HG03439 (cell line): ENCODE measurements around the gene PLD6.
"Not testable (repeated sequence)": the region's sequence is repeated elsewhere in the genome, so short reads cannot be mapped to it uniquely, and the experiment has no call there.

Source experiments
- ATAC-seq: cut with Tn5 transposase; IDR thresholded peaks from one replicate; pipeline ENCODE4 v1.9.1; 2021; ENCODE audit warnings: mild to moderate bottlenecking, moderate library complexity; ENCODE audit not compliant: unreplicated experiment

The PLD6 gene

DNA sequence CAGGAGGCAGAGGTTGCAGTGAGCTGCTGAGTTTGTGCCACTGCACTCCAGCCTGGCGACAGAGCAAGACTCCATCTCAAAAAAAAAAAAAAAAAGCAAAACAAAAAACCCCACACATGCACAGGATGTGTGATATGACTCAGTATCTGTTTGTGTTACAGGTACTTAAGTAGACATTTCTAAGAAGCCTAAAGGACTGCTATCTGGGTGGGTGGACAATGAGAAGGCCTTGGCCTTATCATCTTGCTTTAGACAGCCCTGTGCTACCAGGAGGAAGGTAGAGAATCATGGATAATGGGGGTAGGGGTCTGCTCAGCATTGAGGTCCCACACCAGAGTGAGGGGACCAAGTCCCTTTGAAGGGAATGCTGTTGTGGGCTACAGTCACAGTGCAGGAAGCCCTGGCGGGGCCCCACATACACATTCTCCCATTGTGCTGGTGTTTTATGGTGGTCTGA lies 26.7 kb downstream of the PLD6 start:
- ATAC-seq: peak; percentile 57

GRCh38 chr17:17177176-17177575 lies 29.0 kb downstream of the PLD6 start:
- ATAC-seq: no peak

DNA sequence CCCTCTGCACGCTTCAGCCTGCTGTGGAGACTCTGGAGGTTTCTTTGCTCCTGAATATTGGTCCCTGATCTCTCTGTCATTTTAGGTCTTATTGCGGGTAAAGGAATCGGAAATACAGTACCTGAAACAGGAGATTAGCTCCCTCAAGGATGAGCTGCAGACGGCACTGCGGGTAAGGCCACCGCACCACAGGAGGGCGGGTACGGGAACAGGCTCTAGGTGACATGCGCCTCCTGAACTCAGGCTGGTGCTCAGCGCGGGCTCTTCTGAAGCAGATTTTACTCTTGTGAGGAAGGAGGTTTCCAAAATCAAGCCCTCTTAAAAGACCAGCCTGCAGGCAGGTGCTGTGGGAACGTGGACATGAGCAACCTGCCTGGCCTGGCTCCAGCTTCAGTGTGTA lies 29.8 kb downstream of the PLD6 start:
- ATAC-seq: no peak

DNA sequence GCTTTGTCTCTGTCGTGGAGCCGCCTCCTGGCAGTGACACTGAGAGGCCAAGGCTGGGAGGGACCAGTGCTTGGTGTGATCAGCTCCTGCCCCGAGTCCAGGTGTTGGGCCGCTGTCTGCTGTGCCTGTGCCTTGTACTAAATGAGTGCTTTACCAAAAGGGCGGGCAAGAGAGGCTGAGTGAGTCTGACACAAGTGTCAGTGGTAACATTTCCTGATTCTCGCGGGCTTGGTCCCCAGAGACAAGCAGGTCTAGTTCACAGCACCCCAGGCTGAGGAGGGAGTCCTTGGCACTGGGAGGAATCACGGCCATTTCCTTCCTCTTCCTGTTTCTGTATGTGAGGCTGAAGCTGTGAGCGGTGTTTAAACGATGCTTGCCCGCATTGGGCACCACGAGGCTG lies 30.2 kb downstream of the PLD6 start:
- no peak for ATAC-seq

DNA sequence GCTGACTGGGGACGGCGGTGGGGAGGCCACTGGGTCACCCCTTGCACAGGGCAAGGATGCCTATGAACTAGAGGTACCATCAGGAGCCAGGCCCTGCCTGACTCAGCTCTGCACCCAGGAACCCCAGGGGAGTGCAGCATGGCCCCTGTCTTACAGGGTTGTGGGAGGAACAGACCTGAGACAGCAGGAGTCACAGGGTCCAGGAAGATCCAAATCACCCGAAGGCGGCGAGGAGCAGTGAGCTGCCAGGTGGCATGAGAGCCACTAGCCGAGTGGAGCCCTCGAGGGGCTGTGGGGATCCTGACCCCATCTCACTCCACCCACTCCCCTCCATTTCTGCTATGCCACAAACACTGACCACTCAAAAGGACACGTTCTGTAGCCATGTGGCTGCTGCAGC lies 30.8 kb downstream of the PLD6 start:
- ATAC-seq: no peak

GRCh38 chr17:17173921-17174320 lies 32.2 kb downstream of the PLD6 start:
- ATAC-seq: no peak

GRCh38 chr17:17172990-17173389 lies 33.1 kb downstream of the PLD6 start:
- no peak for ATAC-seq

DNA sequence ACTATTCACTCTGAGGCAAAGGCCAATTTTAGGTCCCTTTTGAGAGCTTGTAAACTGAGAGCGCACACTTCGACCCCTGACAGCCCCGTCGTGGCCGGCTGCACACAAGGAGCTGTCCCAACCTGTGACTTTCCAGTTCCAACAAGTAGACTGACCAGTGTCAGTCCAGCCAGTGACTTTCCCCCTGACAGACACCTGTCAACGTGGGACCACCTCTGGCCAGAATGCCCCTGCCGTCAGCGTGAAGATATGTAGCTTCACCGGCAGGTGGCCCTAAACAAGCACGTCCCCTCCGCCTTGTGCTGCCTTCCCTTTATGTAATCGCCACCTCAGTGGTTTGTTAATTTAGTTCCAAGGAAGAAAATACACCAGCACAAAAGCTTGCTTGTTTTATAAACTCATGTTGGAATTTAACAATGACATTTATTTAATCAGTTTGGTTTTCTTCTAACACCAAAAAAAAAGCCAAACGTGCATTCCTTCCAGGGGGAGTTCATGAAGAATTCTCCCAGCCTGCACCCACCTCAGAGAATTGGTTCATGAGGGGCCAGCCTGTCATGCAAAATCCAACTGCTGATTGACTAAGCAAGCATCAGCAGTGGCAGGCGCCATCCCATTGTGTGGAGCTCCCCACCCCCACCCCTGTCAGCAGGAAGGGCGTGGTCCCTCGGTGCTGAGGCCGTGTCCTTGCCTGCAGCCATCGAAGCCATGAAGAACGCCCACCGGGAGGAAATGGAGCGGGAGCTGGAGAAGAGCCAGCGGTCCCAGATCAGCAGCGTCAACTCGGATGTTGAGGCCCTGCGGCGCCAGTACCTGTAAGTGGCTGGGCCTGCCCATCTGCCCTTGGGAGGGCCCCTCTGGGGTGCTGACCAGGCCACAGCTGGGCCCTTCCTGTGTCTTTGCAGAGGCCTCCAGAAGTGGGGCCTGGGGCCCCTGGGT lies 33.9 kb downstream of the PLD6 start:
- no peak for ATAC-seq

GRCh38 chr17:17171186-17171585 lies 34.9 kb downstream of the PLD6 start:
- no peak for ATAC-seq

DNA sequence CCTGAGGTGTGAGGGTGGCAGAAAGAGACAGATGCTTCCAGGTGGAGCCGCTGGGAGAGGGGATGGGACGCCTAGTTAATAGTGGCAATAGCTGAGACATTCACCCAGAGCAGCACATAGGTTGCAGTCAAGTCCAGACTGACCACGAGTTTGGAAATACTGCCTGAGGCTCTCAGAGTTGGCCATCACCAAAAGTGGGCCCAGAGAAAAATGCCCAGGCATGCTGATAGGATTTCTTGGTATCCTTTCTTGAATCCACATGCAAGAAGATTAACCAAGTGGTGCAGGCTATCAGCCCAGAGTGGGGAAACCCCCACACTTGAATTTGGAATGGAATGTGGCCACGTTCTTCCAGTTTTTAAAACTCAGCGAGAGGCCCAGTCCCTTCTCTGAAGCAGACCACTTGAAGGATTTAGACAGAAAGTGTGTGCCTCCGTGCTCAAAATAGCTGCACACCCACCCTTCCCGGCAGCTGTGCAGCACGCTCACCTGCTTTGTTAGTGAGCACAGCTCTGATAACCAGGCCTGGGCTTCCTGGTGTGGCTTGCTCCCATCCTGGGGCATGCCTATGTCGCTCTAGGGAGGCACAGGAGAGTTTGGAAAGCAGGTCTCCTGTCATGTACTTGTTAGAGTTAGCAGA lies 35.7 kb downstream of the PLD6 start:
- no peak for ATAC-seq

GRCh38 chr17:17169396-17169795 lies 36.7 kb downstream of the PLD6 start:
- ATAC-seq: no peak

- ATAC-seq: no peak
Measured at GRCh38 chr17:17168401-17168800, 37.7 kb downstream of the PLD6 start.

GRCh38 chr17:17167986-17168385 lies 38.1 kb downstream of the PLD6 start:
- no peak for ATAC-seq

DNA sequence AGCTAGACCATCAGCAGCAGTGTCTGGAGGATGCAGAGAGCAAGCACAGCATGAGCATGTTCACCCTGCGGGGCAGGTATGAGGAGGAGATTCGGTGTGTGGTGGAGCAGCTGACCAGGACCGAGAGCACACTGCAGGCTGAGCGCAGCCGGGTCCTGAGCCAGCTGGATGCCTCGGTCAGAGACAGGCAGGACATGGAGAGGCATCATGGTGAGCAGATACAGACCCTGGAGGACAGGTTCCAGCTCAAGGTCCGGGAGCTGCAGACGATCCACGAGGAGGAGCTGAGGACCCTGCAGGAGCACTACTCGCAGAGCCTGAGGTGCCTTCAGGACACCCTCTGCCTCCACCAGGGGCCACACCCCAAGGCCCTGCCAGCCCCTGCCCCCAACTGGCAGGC lies 38.8 kb downstream of the PLD6 start:
- ATAC-seq: no peak

DNA sequence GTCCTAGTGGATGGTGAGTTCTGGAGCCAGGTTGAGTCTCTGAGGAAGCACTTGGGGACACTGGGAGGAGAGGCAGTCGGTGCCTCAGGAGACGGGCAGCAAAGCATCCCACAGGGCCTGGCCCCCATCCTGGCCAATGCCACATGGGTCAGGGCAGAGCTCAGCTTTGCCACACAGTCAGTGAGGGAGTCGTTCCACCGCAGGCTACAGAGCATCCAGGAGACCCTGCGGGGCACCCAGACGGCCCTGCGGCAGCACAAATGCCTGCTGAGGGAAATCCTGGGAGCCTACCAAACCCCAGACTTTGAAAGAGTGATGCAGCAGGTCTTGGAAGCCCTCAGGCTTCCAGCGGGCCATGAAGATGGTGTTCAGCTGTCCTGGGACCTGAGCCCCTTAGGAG lies 39.7 kb downstream of the PLD6 start:
- no peak for ATAC-seq

DNA sequence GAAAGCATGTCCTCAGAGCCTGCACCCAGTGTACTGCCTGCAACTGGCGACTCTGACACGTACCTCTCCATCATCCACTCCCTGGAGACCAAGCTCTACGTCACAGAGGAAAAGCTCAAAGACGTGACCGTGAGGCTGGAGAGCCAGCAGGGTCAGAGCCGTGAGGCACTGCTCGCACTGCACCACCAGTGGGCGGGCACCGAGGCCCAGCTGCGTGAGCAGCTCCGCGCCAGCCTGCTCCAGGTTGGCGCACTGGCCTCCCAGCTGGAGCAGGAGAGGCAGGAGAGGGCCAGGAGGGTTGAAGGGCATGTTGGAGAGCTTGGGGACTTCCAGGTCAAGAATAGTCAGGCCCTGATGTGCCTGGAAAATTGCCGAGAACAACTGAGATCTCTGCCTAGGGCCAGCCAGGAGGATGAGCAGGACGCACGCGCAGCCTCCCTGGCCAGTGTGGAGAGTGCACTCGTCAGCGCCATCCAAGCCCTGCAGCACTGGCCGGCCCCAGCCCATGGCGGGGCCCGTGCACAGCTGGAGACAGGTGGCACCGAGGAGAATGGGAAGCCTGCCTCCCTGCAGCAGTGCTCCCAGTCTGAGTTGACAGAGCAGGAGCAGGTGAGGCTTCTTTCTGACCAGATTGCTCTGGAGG lies 40.3 kb downstream of the PLD6 start:
- no peak for ATAC-seq

- no peak for ATAC-seq
Measured at GRCh38 chr17:17164676-17165075, 41.5 kb downstream of the PLD6 start.

DNA sequence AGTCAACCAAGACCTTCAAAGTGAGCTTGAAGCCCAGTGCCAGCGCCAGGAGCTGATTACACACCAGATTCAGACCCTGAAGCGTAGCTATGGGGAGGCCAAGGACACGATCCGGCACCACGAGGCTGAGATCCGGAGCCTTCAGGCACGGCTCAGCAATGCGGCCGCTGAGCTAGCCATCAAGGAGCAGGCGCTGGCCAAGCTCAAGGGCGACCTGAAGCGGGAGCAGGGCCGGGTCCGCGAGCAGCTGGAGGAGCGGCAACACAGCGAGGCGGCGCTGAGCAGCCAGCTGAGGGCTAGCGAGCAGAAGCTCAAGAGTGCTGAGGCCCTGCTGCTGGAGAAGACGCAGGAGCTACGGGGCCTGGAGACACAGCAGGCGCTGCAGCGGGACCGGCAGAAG lies 42.0 kb downstream of the PLD6 start:
- ATAC-seq: no peak

DNA sequence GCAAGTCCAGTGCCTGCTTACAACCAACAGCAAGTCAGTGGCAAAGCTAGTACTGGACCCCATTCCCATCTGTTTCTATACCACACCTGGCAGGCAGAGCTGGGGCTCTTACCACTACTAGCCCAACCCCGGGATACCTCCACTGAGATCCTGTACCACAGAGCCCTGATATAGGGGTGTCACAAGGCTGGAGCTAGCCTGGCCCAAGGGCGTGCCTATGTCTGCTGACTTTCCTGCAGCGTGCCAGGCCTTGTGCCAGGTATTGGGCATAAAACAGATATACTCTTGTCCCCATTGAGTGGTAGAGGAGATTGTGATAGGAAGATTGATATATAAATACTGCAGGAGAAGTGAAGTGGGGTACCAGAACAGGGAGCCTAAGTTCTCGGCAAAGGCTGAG lies 44.4 kb downstream of the PLD6 start:
- no peak for ATAC-seq

GRCh38 chr17:17161121-17161520 lies 45.0 kb downstream of the PLD6 start:
- ATAC-seq: no peak

- ATAC-seq: no peak
Measured at GRCh38 chr17:17159571-17159970, 46.6 kb downstream of the PLD6 start.

DNA sequence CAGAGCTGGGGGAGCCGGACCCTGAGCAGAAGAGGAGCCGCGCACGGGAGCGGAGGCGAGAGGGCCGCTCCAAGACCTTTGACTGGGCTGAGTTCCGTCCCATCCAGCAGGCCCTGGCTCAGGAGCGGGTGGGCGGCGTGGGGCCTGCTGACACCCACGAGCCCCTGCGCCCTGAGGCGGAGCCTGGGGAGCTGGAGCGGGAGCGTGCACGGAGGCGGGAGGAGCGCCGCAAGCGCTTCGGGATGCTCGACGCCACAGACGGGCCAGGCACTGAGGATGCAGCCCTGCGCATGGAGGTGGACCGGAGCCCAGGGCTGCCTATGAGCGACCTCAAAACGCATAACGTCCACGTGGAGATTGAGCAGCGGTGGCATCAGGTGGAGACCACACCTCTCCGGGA lies 47.6 kb downstream of the PLD6 start:
- not testable (repeated sequence) for ATAC-seq
